ENCODE measurements around the gene FRS3.

DNA sequence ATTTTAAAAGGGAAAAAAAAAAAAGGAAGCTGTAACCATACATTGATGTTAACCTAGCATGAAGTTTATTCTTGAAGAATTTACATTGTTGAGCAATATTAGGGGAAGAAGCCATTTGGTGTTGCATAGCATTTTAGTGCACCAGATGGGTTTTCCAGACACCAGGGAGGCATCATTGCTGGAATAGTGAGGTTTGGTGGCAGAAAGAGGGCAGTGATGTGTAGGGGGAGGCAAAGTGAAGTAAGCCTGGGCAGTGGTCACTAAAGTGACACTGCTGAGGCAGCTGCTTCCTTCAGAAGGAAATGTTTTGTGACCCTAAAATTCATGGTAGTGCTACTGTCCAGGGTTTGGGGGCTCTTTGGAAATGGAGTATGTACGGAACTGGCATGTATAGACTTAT, 10.3 kb upstream of the FRS3 start:
- TF ChIP-seq POLR2AphosphoS5 (IDR thresholded peaks at IDR 0.05) (no peak), POLR2A (IDR thresholded peaks at IDR 0.05) (no peak), EP300 (IDR thresholded peaks at IDR 0.05) (no peak)
- TF ChIP-seq, protein P1, sequence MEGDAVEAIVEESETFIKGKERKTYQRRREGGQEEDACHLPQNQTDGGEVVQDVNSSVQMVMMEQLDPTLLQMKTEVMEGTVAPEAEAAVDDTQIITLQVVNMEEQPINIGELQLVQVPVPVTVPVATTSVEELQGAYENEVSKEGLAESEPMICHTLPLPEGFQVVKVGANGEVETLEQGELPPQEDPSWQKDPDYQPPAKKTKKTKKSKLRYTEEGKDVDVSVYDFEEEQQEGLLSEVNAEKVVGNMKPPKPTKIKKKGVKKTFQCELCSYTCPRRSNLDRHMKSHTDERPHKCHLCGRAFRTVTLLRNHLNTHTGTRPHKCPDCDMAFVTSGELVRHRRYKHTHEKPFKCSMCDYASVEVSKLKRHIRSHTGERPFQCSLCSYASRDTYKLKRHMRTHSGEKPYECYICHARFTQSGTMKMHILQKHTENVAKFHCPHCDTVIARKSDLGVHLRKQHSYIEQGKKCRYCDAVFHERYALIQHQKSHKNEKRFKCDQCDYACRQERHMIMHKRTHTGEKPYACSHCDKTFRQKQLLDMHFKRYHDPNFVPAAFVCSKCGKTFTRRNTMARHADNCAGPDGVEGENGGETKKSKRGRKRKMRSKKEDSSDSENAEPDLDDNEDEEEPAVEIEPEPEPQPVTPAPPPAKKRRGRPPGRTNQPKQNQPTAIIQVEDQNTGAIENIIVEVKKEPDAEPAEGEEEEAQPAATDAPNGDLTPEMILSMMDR (IDR thresholded peaks at IDR 0.05), result no peak
